GM12878 (cell line): ENCODE data around the gene FCER1G. TPM values are rescaled to one million over a fixed set of nuclear protein-coding genes. Genes with fewer than 3 reads are reported as not detected.

Source experiments
- CHD1 ChIP-seq: IDR thresholded peaks from 2 replicates; pipeline ENCODE4 v1.6.1; 2012; ENCODE audit warnings: low read depth, low read length, improper control_type of control experiment
- CHD2 ChIP-seq: IDR thresholded peaks from 2 replicates; pipeline ENCODE4 v1.6.1; 2011; ENCODE audit warnings: low read depth, low read length, improper control_type of control experiment, borderline replicate concordance
- CHD4 ChIP-seq: fragments of 200-600 bp; sonication (generic); IDR thresholded peaks from 2 replicates; pipeline ENCODE4 v1.6.1; 2016; ENCODE audit warnings: mild to moderate bottlenecking
- ESRRA ChIP-seq: IDR thresholded peaks from 2 replicates; pipeline ENCODE4 v1.6.1; 2012; ENCODE audit warnings: mild to moderate bottlenecking, low read length, improper control_type of control experiment
- FOS ChIP-seq: IDR thresholded peaks from 3 replicates; pipeline ENCODE4 v1.6.1; 2011; ENCODE audit warnings: borderline replicate concordance; ENCODE audit not compliant: insufficient read length; ENCODE audit errors: extremely low read depth
- MEF2A ChIP-seq: IDR thresholded peaks from 2 replicates; pipeline ENCODE4 v1.6.1; 2011; ENCODE audit warnings: low read depth, mild to moderate bottlenecking, low read length, moderate library complexity; ENCODE audit not compliant: insufficient read depth
- NBN ChIP-seq: fragments of 450-650 bp; IDR thresholded peaks from 2 replicates; pipeline ENCODE4 v1.6.1; 2016
- PAX5 ChIP-seq: IDR thresholded peaks from 2 replicates; pipeline ENCODE4 v1.6.1; 2011; ENCODE audit warnings: low read depth, low read length, borderline replicate concordance
- RAD21 ChIP-seq: IDR thresholded peaks from 2 replicates; pipeline ENCODE4 v1.6.1; 2011; ENCODE audit warnings: mild to moderate bottlenecking, low read depth, low read length, moderate library complexity; ENCODE audit not compliant: insufficient read depth
- SREBF2 ChIP-seq: IDR thresholded peaks from 2 replicates; pipeline ENCODE4 v1.6.1; 2012; ENCODE audit warnings: mild to moderate bottlenecking, low read length
- TCF12 ChIP-seq: IDR thresholded peaks from 2 replicates; pipeline ENCODE4 v1.6.1; 2011; ENCODE audit warnings: low read depth, mild to moderate bottlenecking, low read length
- ZNF207 ChIP-seq: fragments of 450-650 bp; IDR thresholded peaks from 2 replicates; pipeline ENCODE4 v1.6.1; 2014; ENCODE audit warnings: antibody characterized with exemption, mild to moderate bottlenecking, borderline replicate concordance
- polyA plus RNA-seq, 11 experiments: library from polyadenylated mRNA; depleted of rRNA in 4 of 11; unstranded in 6 of 11; stranded (reverse) in 5 of 11; fragments of >200 nt; fragmentation: Nextera tagmentation in 4 of 11; fragmentation: Illumina TruSeq in 1 of 11; extraction: Ambion mirVana in 4 of 11; extraction: Trizol in 1 of 11; gene quantifications; 1 replicate in 1 of 11; 2 replicates in 10 of 11; pipeline versions ENCODE4 v1.2.1 to v1.2.3, GENCODE V29; 2011 to 2016; ENCODE audit warnings: inconsistent platforms in 2 of 11, missing spikeins in 2 of 11, low read depth in 1 of 11
- total RNA-seq, 4 experiments: library from RNA; depleted of rRNA in 3 of 4; stranded (reverse); fragments of >200 nt in 3 of 4; fragmentation: Illumina TruSeq in 1 of 4; extraction: Trizol in 1 of 4; gene quantifications; 2 replicates each; pipeline versions ENCODE4 v1.2.1 to v1.2.3, GENCODE V29; 2013 to 2021
- TF ChIP-seq, protein P1 (sequence below): fragments of 450-650 bp; formaldehyde crosslinking; IDR thresholded peaks from 2 replicates; pipeline ENCODE4 v1.4.0; 2020; ENCODE audit warnings: mild to moderate bottlenecking, moderate library complexity
- TF ChIP-seq, protein P2 (sequence below): IDR thresholded peaks from 2 replicates; pipeline ENCODE4 v1.6.1; 2011; ENCODE audit warnings: mild to moderate bottlenecking, low read depth, low read length, moderate library complexity; ENCODE audit not compliant: insufficient replicate concordance
- TF ChIP-seq, protein P3 (sequence below): fragments of 450-650 bp; IDR thresholded peaks from 2 replicates; pipeline ENCODE4 v1.6.1; 2018; ENCODE audit warnings: borderline replicate concordance, mild to moderate bottlenecking; ENCODE audit not compliant: partially characterized antibody
- TF ChIP-seq, protein P4 (sequence below): fragments of 150-350 bp; IDR thresholded peaks from 2 replicates; pipeline ENCODE4 v1.6.1; 2014; ENCODE audit warnings: mild to moderate bottlenecking, low read depth, low read length
- TF ChIP-seq, protein P5 (sequence below): IDR thresholded peaks from 2 replicates; pipeline ENCODE4 v1.6.1; 2011; ENCODE audit warnings: borderline replicate concordance, low read depth, mild to moderate bottlenecking, moderate library complexity, low read length; ENCODE audit not compliant: insufficient read depth, poor library complexity, severe bottlenecking
- TF ChIP-seq, protein P6 (sequence below): fragments of 450-650 bp; IDR thresholded peaks from 2 replicates; pipeline ENCODE4 v1.6.1; 2017; ENCODE audit warnings: mild to moderate bottlenecking

Gene FCER1G
- total and polyA plus RNA-seq, 10 of the 15 experiments (the other 5 are each of a cell fraction or from before 2014, with no cell fraction given), result 0.40 to 1.9 (median 0.89) TPM

DNA sequence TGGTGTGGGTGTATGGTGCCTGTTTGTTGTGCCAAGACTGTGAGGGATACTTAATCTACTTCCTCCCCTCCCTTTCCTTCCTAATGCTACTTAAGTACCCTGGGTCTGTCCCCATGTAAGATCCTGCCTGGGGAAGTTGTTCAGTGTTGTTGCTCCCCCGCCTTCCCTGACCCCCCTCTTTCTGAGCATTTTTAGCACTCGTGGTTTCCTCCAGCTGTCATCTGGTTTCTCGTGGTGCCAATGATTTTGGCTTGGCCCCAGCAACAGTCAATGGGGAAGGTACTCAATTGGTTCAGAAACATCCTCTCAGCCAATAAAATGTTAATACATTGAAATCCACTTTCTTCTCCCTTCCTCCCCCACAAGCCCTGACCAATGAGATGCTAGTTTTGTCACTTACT lies 29.8 kb upstream of the FCER1G start (continued):
- TF ChIP-seq, protein P1, sequence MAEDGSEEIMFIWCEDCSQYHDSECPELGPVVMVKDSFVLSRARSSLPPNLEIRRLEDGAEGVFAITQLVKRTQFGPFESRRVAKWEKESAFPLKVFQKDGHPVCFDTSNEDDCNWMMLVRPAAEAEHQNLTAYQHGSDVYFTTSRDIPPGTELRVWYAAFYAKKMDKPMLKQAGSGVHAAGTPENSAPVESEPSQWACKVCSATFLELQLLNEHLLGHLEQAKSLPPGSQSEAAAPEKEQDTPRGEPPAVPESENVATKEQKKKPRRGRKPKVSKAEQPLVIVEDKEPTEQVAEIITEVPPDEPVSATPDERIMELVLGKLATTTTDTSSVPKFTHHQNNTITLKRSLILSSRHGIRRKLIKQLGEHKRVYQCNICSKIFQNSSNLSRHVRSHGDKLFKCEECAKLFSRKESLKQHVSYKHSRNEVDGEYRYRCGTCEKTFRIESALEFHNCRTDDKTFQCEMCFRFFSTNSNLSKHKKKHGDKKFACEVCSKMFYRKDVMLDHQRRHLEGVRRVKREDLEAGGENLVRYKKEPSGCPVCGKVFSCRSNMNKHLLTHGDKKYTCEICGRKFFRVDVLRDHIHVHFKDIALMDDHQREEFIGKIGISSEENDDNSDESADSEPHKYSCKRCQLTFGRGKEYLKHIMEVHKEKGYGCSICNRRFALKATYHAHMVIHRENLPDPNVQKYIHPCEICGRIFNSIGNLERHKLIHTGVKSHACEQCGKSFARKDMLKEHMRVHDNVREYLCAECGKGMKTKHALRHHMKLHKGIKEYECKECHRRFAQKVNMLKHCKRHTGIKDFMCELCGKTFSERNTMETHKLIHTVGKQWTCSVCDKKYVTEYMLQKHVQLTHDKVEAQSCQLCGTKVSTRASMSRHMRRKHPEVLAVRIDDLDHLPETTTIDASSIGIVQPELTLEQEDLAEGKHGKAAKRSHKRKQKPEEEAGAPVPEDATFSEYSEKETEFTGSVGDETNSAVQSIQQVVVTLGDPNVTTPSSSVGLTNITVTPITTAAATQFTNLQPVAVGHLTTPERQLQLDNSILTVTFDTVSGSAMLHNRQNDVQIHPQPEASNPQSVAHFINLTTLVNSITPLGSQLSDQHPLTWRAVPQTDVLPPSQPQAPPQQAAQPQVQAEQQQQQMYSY, result no peak
- TF ChIP-seq CHD2, result peak; percentile 73; the same call in 1 of the 2 replicates
- peak; percentile 46 for TF ChIP-seq FOS
- TF ChIP-seq SREBF2, result no peak
- TF ChIP-seq CHD4, result no peak
- no peak for TF ChIP-seq ZNF207
- TF ChIP-seq, protein P2, sequence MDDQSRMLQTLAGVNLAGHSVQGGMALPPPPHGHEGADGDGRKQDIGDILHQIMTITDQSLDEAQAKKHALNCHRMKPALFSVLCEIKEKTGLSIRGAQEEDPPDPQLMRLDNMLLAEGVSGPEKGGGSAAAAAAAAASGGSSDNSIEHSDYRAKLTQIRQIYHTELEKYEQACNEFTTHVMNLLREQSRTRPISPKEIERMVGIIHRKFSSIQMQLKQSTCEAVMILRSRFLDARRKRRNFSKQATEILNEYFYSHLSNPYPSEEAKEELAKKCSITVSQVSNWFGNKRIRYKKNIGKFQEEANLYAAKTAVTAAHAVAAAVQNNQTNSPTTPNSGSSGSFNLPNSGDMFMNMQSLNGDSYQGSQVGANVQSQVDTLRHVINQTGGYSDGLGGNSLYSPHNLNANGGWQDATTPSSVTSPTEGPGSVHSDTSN, result no peak
- TF ChIP-seq, protein P3, sequence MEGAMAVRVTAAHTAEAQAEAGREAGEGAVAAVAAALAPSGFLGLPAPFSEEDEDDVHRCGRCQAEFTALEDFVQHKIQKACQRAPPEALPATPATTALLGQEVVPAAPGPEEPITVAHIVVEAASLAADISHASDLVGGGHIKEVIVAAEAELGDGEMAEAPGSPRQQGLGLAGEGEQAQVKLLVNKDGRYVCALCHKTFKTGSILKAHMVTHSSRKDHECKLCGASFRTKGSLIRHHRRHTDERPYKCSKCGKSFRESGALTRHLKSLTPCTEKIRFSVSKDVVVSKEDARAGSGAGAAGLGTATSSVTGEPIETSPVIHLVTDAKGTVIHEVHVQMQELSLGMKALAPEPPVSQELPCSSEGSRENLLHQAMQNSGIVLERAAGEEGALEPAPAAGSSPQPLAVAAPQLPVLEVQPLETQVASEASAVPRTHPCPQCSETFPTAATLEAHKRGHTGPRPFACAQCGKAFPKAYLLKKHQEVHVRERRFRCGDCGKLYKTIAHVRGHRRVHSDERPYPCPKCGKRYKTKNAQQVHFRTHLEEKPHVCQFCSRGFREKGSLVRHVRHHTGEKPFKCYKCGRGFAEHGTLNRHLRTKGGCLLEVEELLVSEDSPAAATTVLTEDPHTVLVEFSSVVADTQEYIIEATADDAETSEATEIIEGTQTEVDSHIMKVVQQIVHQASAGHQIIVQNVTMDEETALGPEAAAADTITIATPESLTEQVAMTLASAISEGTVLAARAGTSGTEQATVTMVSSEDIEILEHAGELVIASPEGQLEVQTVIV, result no peak
- no peak for TF ChIP-seq NBN
- no peak for TF ChIP-seq ESRRA
- TF ChIP-seq, protein P4, sequence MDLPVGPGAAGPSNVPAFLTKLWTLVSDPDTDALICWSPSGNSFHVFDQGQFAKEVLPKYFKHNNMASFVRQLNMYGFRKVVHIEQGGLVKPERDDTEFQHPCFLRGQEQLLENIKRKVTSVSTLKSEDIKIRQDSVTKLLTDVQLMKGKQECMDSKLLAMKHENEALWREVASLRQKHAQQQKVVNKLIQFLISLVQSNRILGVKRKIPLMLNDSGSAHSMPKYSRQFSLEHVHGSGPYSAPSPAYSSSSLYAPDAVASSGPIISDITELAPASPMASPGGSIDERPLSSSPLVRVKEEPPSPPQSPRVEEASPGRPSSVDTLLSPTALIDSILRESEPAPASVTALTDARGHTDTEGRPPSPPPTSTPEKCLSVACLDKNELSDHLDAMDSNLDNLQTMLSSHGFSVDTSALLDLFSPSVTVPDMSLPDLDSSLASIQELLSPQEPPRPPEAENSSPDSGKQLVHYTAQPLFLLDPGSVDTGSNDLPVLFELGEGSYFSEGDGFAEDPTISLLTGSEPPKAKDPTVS, result no peak
- no peak for TF ChIP-seq CHD1
- no peak for TF ChIP-seq RAD21
- peak; percentile 93 for TF ChIP-seq MEF2A
- TF ChIP-seq, protein P5, sequence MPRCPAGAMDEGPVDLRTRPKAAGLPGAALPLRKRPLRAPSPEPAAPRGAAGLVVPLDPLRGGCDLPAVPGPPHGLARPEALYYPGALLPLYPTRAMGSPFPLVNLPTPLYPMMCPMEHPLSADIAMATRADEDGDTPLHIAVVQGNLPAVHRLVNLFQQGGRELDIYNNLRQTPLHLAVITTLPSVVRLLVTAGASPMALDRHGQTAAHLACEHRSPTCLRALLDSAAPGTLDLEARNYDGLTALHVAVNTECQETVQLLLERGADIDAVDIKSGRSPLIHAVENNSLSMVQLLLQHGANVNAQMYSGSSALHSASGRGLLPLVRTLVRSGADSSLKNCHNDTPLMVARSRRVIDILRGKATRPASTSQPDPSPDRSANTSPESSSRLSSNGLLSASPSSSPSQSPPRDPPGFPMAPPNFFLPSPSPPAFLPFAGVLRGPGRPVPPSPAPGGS, result no peak
- TF ChIP-seq PAX5, result peak; percentile 65; the same call in 1 of the 2 replicates
- TF ChIP-seq TCF12, result peak; percentile 96
- TF ChIP-seq, protein P6, sequence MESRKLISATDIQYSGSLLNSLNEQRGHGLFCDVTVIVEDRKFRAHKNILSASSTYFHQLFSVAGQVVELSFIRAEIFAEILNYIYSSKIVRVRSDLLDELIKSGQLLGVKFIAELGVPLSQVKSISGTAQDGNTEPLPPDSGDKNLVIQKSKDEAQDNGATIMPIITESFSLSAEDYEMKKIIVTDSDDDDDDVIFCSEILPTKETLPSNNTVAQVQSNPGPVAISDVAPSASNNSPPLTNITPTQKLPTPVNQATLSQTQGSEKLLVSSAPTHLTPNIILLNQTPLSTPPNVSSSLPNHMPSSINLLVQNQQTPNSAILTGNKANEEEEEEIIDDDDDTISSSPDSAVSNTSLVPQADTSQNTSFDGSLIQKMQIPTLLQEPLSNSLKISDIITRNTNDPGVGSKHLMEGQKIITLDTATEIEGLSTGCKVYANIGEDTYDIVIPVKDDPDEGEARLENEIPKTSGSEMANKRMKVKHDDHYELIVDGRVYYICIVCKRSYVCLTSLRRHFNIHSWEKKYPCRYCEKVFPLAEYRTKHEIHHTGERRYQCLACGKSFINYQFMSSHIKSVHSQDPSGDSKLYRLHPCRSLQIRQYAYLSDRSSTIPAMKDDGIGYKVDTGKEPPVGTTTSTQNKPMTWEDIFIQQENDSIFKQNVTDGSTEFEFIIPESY, result no peak
